Thoracic aorta (tissue), 2 donors: ENCODE results near the gene LGALS7. TPM values are rescaled to one million over a fixed set of nuclear protein-coding genes. Genes with fewer than 3 reads are reported as not detected.

Experiments used
- ATAC-seq: fragments of 150-250 bp; one replicate; pipeline ENCODE4 v1.8.0; 2017; ENCODE audit warnings: low read depth; ENCODE audit not compliant: insufficient number of reproducible peaks, low FRiP score
- DNase-seq: peaks from one replicate; pipeline ENCODE4 v3.0.0-alpha.2; 2020; ENCODE audit warnings: low spot score
- H3K27ac ChIP-seq, 2 donors: fragments of 200-600 bp; sonication (generic); 1 replicate in 1 of 2; 2 replicates in 1 of 2; pipeline ENCODE4 v1.5.1; 2016; ENCODE audit warnings: mild to moderate bottlenecking in 2 of 2, moderate library complexity in 2 of 2
- H3K27me3 ChIP-seq: fragments of 200-600 bp; sonication (generic); replicated peaks from 2 replicates; pipeline ENCODE4 v1.6.0; 2016; ENCODE audit warnings: mild to moderate bottlenecking; ENCODE audit not compliant: insufficient read depth
- H3K36me3 ChIP-seq: fragments of 200-600 bp; sonication (generic); one replicate; pipeline ENCODE4 v1.5.1; 2016
- H3K4me1 ChIP-seq, 2 donors: fragments of 200-600 bp; sonication (generic); 1 replicate in 1 of 2; 2 replicates in 1 of 2; pipeline versions ENCODE4 v1.5.1 to v1.6.0; 2016; ENCODE audit warnings: low read depth in 2 of 2, mild to moderate bottlenecking in 1 of 2; ENCODE audit not compliant: control insufficient read depth in 1 of 2
- H3K4me3 ChIP-seq: fragments of 200-600 bp; sonication (generic); 2 replicates; pipeline ENCODE4 v1.5.1; 2016; ENCODE audit warnings: mild to moderate bottlenecking
- H3K9me3 ChIP-seq: fragments of 200-600 bp; sonication (generic); 2 replicates; pipeline ENCODE4 v1.5.1; 2016
- total RNA-seq, 2 donors: library from RNA; depleted of rRNA; stranded (reverse); fragments of >200 nt; gene quantifications; one replicate each; pipeline versions ENCODE4 v1.1.0 to v1.2.3, GENCODE V29; 2016
- TF ChIP-seq, protein P1 (sequence below): fragments of 200-600 bp; sonication (generic); IDR thresholded peaks from one replicate; pipeline ENCODE4 v1.5.1; 2019; ENCODE audit warnings: antibody characterized with exemption

LGALS7 gene
- total RNA-seq, 2 donors from 2014 or later = not detected

DNA sequence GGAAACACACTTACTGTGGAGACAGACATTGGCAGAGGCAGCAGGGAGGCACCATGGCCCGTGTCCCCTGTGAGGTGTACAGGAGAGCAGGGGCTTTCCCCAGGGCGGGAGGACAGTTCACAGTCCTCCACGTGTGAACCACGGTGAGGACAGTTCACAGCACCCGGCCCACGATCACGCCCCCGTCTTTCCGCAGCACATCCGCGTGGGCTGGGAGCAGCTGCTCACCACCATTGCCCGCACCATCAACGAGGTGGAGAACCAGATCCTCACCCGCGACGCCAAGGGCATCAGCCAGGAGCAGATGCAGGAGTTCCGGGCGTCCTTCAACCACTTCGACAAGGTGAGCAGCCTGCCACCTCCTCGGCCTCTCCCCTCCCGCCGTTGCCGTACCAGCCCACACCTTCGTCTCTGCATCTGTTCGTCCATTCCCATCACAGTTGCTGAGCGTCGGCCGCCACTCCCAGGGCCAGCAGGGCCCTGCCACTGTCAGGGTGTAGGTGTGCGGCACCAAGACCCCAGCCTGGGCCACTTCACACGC, 46.5 kb downstream of the LGALS7 start:
- Histone ChIP-seq H3K4me3 (no peak overlapping the region), H3K4me1 (peaks cover 5 to 21% of the 10 kb centered on the region in 2 donors), H3K36me3 (peaks cover 81% of the 10 kb centered on the region), H3K27me3 (no peaks in the 10 kb centered on the region), H3K9me3 (no peaks in the 10 kb centered on the region), H3K27ac (peak overlapping the region in 1 of 2 donors; percentile 8)
- ATAC-seq (no peak), DNase-seq (no peak)
- TF ChIP-seq, protein P1, sequence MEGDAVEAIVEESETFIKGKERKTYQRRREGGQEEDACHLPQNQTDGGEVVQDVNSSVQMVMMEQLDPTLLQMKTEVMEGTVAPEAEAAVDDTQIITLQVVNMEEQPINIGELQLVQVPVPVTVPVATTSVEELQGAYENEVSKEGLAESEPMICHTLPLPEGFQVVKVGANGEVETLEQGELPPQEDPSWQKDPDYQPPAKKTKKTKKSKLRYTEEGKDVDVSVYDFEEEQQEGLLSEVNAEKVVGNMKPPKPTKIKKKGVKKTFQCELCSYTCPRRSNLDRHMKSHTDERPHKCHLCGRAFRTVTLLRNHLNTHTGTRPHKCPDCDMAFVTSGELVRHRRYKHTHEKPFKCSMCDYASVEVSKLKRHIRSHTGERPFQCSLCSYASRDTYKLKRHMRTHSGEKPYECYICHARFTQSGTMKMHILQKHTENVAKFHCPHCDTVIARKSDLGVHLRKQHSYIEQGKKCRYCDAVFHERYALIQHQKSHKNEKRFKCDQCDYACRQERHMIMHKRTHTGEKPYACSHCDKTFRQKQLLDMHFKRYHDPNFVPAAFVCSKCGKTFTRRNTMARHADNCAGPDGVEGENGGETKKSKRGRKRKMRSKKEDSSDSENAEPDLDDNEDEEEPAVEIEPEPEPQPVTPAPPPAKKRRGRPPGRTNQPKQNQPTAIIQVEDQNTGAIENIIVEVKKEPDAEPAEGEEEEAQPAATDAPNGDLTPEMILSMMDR = no peak

DNA sequence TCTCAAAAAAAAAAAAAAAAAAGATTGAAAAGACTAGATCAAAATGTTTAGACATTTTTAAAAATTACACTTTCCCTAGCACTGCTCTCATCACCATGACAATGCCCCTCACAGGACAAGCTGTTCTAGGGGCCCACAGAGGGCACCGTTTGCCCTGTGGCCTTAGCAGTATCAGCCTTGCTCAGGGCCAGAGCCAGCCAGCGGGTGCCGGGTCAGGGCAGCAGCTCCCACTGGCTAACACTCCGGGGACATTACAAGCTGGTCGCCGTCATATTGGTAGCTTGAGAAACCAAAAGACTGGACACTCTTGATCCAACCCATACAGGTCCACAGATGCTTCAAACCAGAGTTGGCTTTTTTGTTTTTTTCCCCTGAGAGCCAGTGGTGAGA, 47.0 kb downstream of the LGALS7 start:
- ATAC-seq (no peak), DNase-seq (no peak)
- TF ChIP-seq, protein P1 = no peak
- H3K4me1 ChIP-seq = peaks cover 10 to 27% of the 10 kb centered on the region in 2 donors
- H3K36me3 ChIP-seq = peaks cover 87% of the 10 kb centered on the region
- H3K4me3 ChIP-seq = no peak overlapping the region
- H3K27me3 ChIP-seq = no peaks in the 10 kb centered on the region
- no peaks in the 10 kb centered on the region for H3K9me3 ChIP-seq
- peak overlapping the region in 1 of 2 donors; percentile 8 for H3K27ac ChIP-seq

DNA sequence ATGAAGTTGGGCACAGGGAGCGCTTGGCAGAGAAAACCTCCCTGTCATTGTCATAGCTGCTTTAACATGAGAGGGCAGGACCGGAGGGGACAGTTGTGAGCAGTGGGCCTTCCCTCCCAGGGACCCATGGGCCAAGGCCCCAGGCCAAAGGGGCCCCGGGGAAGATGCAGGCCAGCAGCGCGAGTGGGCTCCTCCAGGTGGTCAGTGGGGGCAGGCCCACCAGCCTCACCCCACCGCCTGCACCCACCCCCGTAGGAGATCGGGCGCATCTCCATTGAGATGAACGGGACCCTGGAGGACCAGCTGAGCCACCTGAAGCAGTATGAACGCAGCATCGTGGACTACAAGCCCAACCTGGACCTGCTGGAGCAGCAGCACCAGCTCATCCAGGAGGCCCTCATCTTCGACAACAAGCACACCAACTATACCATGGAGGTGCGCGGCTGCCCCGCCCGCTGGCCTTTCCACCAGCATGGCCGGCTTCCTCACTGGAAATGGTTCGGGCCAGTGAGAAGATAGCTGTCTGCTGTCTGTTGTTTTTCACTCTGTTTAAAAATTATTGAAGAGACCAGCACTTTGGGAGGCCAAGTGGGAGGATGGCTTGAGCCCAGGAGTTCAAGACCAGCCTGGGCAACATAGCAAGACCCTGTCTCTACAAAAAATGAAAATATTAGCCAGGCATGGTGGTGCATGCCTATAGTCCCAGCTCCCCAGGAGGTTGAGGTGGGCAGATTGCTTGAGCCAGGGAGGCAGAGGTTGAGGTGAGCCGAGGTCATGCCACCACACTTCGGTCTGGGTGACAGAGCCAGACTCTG, 47.6 kb downstream of the LGALS7 start:
- H3K4me1 ChIP-seq = peaks cover 10 to 32% of the 10 kb centered on the region in 2 donors
- DNase-seq (no peak), ATAC-seq (no peak)
- H3K27ac ChIP-seq = peak overlapping the region in 1 of 2 donors; percentile 8
- H3K36me3 ChIP-seq = peaks cover 87% of the 10 kb centered on the region
- H3K9me3 ChIP-seq = no peaks in the 10 kb centered on the region
- no peak overlapping the region for H3K4me3 ChIP-seq
- TF ChIP-seq, protein P1 = no peak
- H3K27me3 ChIP-seq = no peaks in the 10 kb centered on the region

DNA sequence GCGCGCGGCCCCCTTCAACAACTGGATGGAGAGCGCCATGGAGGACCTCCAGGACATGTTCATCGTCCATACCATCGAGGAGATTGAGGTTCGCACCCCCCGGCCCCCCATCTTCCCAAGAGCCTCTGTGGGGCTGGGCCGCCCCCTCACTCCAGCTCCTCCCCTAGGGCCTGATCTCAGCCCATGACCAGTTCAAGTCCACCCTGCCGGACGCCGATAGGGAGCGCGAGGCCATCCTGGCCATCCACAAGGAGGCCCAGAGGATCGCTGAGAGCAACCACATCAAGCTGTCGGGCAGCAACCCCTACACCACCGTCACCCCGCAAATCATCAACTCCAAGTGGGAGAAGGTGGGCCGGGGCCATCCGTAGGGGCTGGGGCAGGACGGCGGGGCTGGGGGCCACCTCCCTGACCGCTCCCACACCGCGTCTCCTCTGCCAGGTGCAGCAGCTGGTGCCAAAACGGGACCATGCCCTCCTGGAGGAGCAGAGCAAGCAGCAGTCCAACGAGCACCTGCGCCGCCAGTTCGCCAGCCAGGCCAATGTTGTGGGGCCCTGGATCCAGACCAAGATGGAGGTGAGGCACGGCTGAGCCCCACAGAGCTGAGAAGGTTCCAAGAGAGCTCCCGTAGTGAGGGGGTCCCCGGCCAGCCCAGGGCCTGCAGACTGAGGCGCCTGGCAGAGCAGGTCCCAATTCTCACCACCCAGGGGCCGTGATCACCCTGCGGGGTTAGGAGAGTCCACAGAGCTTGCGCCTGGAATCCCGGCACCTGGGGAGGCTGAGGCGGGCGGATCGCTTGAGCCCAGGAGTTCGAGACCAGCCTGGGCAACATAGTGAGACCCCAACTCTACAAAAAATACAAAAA, 49.1 kb downstream of the LGALS7 start:
- Histone ChIP-seq H3K9me3 (no peaks in the 10 kb centered on the region), H3K4me3 (no peak overlapping the region), H3K4me1 (peaks cover 21 to 46% of the 10 kb centered on the region in 2 donors), H3K27me3 (no peaks in the 10 kb centered on the region), H3K27ac (peak overlapping the region; percentile 84 to 93), H3K36me3 (peaks cover 96% of the 10 kb centered on the region)
- no peak for ATAC-seq
- TF ChIP-seq, protein P1 = no peak
- DNase-seq = no peak

DNA sequence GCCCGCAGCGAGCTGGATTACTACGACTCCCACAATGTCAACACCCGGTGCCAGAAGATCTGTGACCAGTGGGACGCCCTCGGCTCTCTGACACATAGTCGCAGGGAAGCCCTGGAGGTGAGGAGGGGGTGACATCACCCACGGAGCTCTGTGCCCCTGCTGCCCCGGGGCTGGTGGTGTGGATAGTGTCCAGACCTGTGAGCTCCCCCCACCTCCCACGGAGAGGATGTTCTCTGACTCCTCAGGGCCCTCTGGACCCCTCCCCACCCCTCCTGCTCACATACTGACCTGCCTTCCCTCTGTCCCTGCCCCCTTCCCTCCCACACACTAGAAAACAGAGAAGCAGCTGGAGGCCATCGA, 49.7 kb downstream of the LGALS7 start:
- ATAC-seq = no peak
- TF ChIP-seq, protein P1 = no peak
- H3K9me3 ChIP-seq = no peaks in the 10 kb centered on the region
- peaks cover 96% of the 10 kb centered on the region for H3K36me3 ChIP-seq
- DNase-seq = no peak
- peaks cover 22 to 53% of the 10 kb centered on the region in 2 donors for H3K4me1 ChIP-seq
- H3K4me3 ChIP-seq = no peak overlapping the region
- peak overlapping the region; percentile 84 to 93 for H3K27ac ChIP-seq
- H3K27me3 ChIP-seq = no peaks in the 10 kb centered on the region
